ENCODE measurements around the gene RAB33B.

RAB33B gene

DNA sequence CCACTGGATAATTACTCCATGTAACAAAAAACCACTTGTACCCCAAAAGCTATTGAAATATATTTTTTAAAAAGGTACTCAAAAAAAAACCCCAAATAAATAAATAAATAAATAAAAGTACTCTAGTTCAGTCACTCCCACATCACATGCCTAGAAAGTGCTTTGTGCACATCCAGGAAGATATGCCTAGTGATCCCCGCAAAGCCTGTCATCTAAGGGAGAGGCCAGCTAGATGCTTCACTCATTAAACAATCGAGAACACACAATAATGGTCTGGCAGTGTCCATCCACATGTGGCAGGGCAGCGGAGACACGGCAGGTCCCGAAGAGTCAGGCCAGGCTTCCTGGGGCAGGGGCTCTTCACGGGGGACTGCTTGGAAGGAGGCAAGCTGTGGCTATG is 47.6 kb downstream of the RAB33B start:
- Histone ChIP-seq H2AFZ (ENCODE audit: low read depth, low read length, severe bottlenecking) (no peak overlapping the region), H3K9me2 (replicated peaks; ENCODE audit: insufficient read depth, low read length) (no peaks in the 10 kb centered on the region), H3F3A (ENCODE audit: insufficient read depth) (no peaks in the 10 kb centered on the region), H3K9ac (ENCODE audit: low read length) (no peak overlapping the region), H3K4me3 (ENCODE audit: insufficient read depth, low read length, poor library complexity, severe bottlenecking) (no peak overlapping the region), H3K36me3 (ENCODE audit: low read length) (no peaks in the 10 kb centered on the region), H3K4me2 (ENCODE audit: low read depth, low read length, poor library complexity, severe bottlenecking) (no peak overlapping the region), H3K9me3 (ENCODE audit: insufficient read depth, low read length) (no peaks in the 10 kb centered on the region), H3K27me3 (ENCODE audit: low read length) (no peaks in the 10 kb centered on the region), H3K79me2 (ENCODE audit: insufficient read depth, low read length) (no peaks in the 10 kb centered on the region), H4K20me1 (ENCODE audit: low read depth, low read length) (no peaks in the 10 kb centered on the region), H3K27ac (ENCODE audit: low read depth, low read length) (no peak overlapping the region)
- TF ChIP-seq, protein P1, sequence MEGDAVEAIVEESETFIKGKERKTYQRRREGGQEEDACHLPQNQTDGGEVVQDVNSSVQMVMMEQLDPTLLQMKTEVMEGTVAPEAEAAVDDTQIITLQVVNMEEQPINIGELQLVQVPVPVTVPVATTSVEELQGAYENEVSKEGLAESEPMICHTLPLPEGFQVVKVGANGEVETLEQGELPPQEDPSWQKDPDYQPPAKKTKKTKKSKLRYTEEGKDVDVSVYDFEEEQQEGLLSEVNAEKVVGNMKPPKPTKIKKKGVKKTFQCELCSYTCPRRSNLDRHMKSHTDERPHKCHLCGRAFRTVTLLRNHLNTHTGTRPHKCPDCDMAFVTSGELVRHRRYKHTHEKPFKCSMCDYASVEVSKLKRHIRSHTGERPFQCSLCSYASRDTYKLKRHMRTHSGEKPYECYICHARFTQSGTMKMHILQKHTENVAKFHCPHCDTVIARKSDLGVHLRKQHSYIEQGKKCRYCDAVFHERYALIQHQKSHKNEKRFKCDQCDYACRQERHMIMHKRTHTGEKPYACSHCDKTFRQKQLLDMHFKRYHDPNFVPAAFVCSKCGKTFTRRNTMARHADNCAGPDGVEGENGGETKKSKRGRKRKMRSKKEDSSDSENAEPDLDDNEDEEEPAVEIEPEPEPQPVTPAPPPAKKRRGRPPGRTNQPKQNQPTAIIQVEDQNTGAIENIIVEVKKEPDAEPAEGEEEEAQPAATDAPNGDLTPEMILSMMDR (IDR thresholded peaks at IDR 0.05; ENCODE audit: insufficient read depth, low read length, poor library complexity, severe bottlenecking): no peak
- TF ChIP-seq EZH2phosphoT487 (conservative IDR thresholded peaks at IDR 0.05; ENCODE audit: low read length): no peak

DNA sequence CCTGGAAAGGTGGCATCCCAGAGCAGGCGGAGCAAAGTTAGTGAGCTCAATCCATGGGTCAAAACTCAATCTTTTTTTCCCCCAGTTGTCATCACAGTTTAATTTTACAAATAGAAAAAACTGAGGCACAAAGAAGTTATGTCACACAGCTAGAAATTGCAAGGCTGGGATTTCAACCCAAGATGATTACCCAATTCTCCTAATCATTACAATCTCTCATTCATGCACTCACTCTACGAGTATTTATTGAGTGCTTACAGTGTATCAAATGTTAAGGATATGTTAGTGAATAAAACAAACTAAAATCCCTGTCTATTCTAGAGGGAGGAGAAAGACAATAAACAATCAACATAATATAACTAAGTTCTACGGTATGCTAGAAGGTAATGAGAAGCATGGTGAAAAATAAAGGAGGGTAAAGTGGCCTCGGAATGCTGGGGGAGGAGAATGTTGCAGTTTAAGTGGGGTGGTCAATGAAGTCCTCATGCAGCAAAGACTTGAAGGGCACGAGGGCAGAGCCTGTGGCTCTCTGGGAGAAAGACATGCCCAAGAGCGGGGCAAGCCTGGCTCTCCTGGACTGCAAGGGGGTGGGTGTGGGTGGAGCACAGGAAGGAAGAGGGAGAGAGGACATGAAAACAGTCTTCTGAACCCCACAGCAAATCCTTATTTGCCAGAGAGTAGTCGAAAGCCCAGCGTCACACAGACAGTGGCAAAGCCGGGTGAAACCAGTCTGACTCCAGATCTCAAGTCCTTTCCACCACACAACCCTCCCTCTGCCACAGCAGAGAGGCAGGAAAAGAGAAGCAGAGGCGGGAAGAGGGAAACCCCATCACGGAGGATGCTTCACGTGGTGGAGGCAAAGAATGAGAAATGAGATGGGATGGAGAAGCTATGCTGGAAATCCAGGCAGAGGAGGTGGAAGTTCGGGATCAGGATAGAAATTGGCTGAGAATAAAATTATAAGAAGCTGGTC is 48.3 kb downstream of the RAB33B start:
- Histone ChIP-seq H3K4me2 (ENCODE audit: low read depth, low read length, poor library complexity, severe bottlenecking) (no peak overlapping the region), H3K9me2 (replicated peaks; ENCODE audit: insufficient read depth, low read length) (no peaks in the 10 kb centered on the region), H3K4me3 (ENCODE audit: insufficient read depth, low read length, poor library complexity, severe bottlenecking) (no peak overlapping the region), H3K36me3 (ENCODE audit: low read length) (no peaks in the 10 kb centered on the region), H2AFZ (ENCODE audit: low read depth, low read length, severe bottlenecking) (no peak overlapping the region), H3K9ac (ENCODE audit: low read length) (no peak overlapping the region), H3K27me3 (ENCODE audit: low read length) (no peaks in the 10 kb centered on the region), H3K27ac (ENCODE audit: low read depth, low read length) (no peak overlapping the region), H3F3A (ENCODE audit: insufficient read depth) (no peaks in the 10 kb centered on the region), H4K20me1 (ENCODE audit: low read depth, low read length) (no peaks in the 10 kb centered on the region), H3K79me2 (ENCODE audit: insufficient read depth, low read length) (no peaks in the 10 kb centered on the region), H3K9me3 (ENCODE audit: insufficient read depth, low read length) (no peaks in the 10 kb centered on the region)
- TF ChIP-seq, protein P1 (IDR thresholded peaks at IDR 0.05; ENCODE audit: insufficient read depth, low read length, poor library complexity, severe bottlenecking): no peak
- no peak for TF ChIP-seq EZH2phosphoT487 (conservative IDR thresholded peaks at IDR 0.05; ENCODE audit: low read length)

DNA sequence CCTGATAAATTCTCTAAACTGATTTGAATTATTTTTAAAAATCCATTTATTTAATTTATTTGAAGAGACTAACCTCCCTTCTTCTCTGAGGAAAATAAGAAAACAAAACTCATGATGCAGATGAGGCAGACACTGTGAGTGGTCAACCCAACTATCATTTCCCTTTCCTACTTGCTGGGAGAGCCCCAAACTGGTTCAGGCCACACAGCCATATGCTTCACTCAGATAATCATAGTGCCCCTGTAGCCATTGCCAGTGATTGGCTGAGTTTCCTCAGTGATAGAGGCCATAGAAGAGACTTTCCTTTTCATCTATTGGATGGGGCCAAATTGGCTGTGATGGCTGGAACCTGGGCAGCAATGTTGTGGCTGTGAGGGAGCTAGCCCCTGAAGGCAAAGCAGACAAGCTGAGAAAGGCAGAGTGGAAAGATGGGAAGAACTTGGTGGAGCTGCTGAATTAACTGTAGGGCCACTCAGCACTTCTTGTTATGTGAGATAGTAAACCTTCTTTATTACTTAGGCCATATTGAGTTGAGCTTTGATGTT is 49.8 kb downstream of the RAB33B start:
- Histone ChIP-seq H3K27me3 (ENCODE audit: low read length) (no peaks in the 10 kb centered on the region), H3K9me2 (replicated peaks; ENCODE audit: insufficient read depth, low read length) (no peaks in the 10 kb centered on the region), H3K27ac (ENCODE audit: low read depth, low read length) (no peak overlapping the region), H3F3A (ENCODE audit: insufficient read depth) (no peaks in the 10 kb centered on the region), H3K4me3 (ENCODE audit: insufficient read depth, low read length, poor library complexity, severe bottlenecking) (no peak overlapping the region), H2AFZ (ENCODE audit: low read depth, low read length, severe bottlenecking) (no peak overlapping the region), H3K36me3 (ENCODE audit: low read length) (no peaks in the 10 kb centered on the region), H3K79me2 (ENCODE audit: insufficient read depth, low read length) (no peaks in the 10 kb centered on the region), H3K9ac (ENCODE audit: low read length) (no peak overlapping the region), H3K4me2 (ENCODE audit: low read depth, low read length, poor library complexity, severe bottlenecking) (no peak overlapping the region), H4K20me1 (ENCODE audit: low read depth, low read length) (no peaks in the 10 kb centered on the region), H3K9me3 (ENCODE audit: insufficient read depth, low read length) (no peaks in the 10 kb centered on the region)
- TF ChIP-seq EZH2phosphoT487 (conservative IDR thresholded peaks at IDR 0.05; ENCODE audit: low read length): no peak
- TF ChIP-seq, protein P1 (IDR thresholded peaks at IDR 0.05; ENCODE audit: insufficient read depth, low read length, poor library complexity, severe bottlenecking): no peak
